GM23338 (cell line): Measurements from ENCODE around the gene TEX51. TPM values are rescaled to one million over a fixed set of nuclear protein-coding genes. Genes with fewer than 3 reads are reported as not detected.

Experiments
- ATAC-seq: fragments of 200-7000 bp; cut with Tn5 transposase; 3 replicates; pipeline ENCODE4 v1.9.1; 2020
- DNase-seq: peaks from one replicate; pipeline ENCODE4 v3.0.0-alpha.2; 2015; ENCODE audit warnings: low spot score
- H2AFZ ChIP-seq: fragments of 200-600 bp; sonication (generic); 2 replicates; pipeline ENCODE4 v1.8.0; 2016; ENCODE audit warnings: antibody characterized with exemption, mild to moderate bottlenecking, moderate library complexity
- H3F3A ChIP-seq: fragments of 200-600 bp; sonication (generic); replicated peaks from 2 replicates; pipeline ENCODE4 v1.8.0; 2017; ENCODE audit warnings: antibody characterized with exemption, mixed run types, low read depth
- H3K27ac ChIP-seq: fragments of 200-600 bp; sonication (generic); 2 replicates; pipeline ENCODE4 v1.6.1; 2016; ENCODE audit warnings: low read depth
- H3K27me3 ChIP-seq: fragments of 200-600 bp; sonication (generic); 2 replicates; pipeline ENCODE4 v1.8.0; 2016; ENCODE audit warnings: mild to moderate bottlenecking, mixed run types, moderate library complexity; ENCODE audit not compliant: insufficient read depth
- H3K36me3 ChIP-seq: fragments of 200-600 bp; sonication (generic); 2 replicates; pipeline ENCODE4 v1.8.0; 2016; ENCODE audit warnings: mild to moderate bottlenecking; ENCODE audit not compliant: insufficient read depth
- H3K4me1 ChIP-seq: fragments of 200-600 bp; sonication (generic); 2 replicates; pipeline ENCODE4 v1.8.0; 2016; ENCODE audit warnings: mild to moderate bottlenecking, moderate library complexity; ENCODE audit not compliant: insufficient read depth
- H3K4me2 ChIP-seq: fragments of 200-600 bp; sonication (generic); 2 replicates; pipeline ENCODE4 v1.7.1; 2017; ENCODE audit warnings: mixed run types
- H3K4me3 ChIP-seq: fragments of 200-600 bp; sonication (generic); 2 replicates; pipeline ENCODE4 v1.6.1; 2016; ENCODE audit warnings: mixed run types
- H3K79me2 ChIP-seq: fragments of 200-600 bp; sonication (generic); replicated peaks from 2 replicates; pipeline ENCODE4 v1.8.0; 2017; ENCODE audit warnings: mild to moderate bottlenecking; ENCODE audit not compliant: insufficient read depth
- H3K9me2 ChIP-seq: fragments of 200-600 bp; sonication (generic); 2 replicates; pipeline ENCODE4 v1.8.0; 2017; ENCODE audit not compliant: insufficient read depth
- H4K20me1 ChIP-seq: fragments of 200-600 bp; sonication (generic); replicated peaks from 2 replicates; pipeline ENCODE4 v1.8.0; 2017; ENCODE audit warnings: mild to moderate bottlenecking; ENCODE audit not compliant: insufficient read depth
- H3K27ac Mint-ChIP-seq: 2 replicates; pipeline ENCODE4 v1.8.0; 2020; ENCODE audit warnings: inconsistent platforms, mild to moderate bottlenecking, moderate library complexity, mixed read lengths
- H3K27me3 Mint-ChIP-seq: 3 replicates; pipeline ENCODE4 v1.8.0; 2022; ENCODE audit warnings: low read depth, mild to moderate bottlenecking, moderate library complexity, mixed read lengths, inconsistent platforms; ENCODE audit not compliant: insufficient read depth, poor library complexity
- H3K36me3 Mint-ChIP-seq: 3 replicates; pipeline ENCODE4 v1.8.0; 2021; ENCODE audit warnings: low read depth, mild to moderate bottlenecking, inconsistent platforms, moderate library complexity, mixed read lengths
- H3K4me1 Mint-ChIP-seq: 3 replicates; pipeline ENCODE4 v1.8.0; 2020; ENCODE audit warnings: mild to moderate bottlenecking, inconsistent platforms, mixed read lengths
- H3K4me3 Mint-ChIP-seq: 3 replicates; pipeline ENCODE4 v1.8.0; 2021; ENCODE audit warnings: moderate library complexity, mild to moderate bottlenecking, inconsistent platforms, mixed read lengths
- H3K9me3 Mint-ChIP-seq: 3 replicates; pipeline ENCODE4 v1.8.0; 2020; ENCODE audit warnings: moderate library complexity, mild to moderate bottlenecking, inconsistent platforms, mixed read lengths
- CREB1 ChIP-seq: fragments of 250-450 bp; sonication (Bioruptor Pico); IDR thresholded peaks from 2 replicates; pipeline ENCODE4 v1.5.0; 2020; ENCODE audit warnings: low read depth, mild to moderate bottlenecking, moderate library complexity
- CTCF ChIP-seq, 2 experiments: fragments of 200-600 bp in 1 of 2; sonication (generic) in 1 of 2; conservative IDR thresholded peaks; 2 replicates each; pipeline versions ENCODE4 v1.5.1 to v1.6.1; 2016 to 2017; ENCODE audit warnings: antibody characterized with exemption in 2 of 2, low read depth in 2 of 2, mild to moderate bottlenecking in 2 of 2, moderate library complexity in 1 of 2
- JUNB ChIP-seq: IDR thresholded peaks from one replicate; pipeline ENCODE4 v1.6.1; 2016; ENCODE audit warnings: antibody characterized with exemption; ENCODE audit not compliant: unreplicated experiment
- POLR2AphosphoS5 ChIP-seq: IDR thresholded peaks from 2 replicates; pipeline ENCODE4 v1.6.1; 2016; ENCODE audit warnings: antibody characterized with exemption, low read depth
- STAT1 ChIP-seq: IDR thresholded peaks from one replicate; pipeline ENCODE4 v1.6.1; 2016; ENCODE audit warnings: antibody characterized with exemption; ENCODE audit not compliant: unreplicated experiment
- ZNF114 ChIP-seq: fragments of 250-450 bp; sonication (Bioruptor Pico); IDR thresholded peaks from 2 replicates; pipeline ENCODE4 v1.5.0; 2020; ENCODE audit warnings: mild to moderate bottlenecking, moderate library complexity
- ZNF331 ChIP-seq: fragments of 250-450 bp; sonication (Bioruptor Pico); IDR thresholded peaks from 2 replicates; pipeline ENCODE4 v1.5.0; 2020; ENCODE audit warnings: low read depth, mild to moderate bottlenecking, moderate library complexity
- ZNF462 ChIP-seq: fragments of 250-450 bp; sonication (Bioruptor Pico); IDR thresholded peaks from 2 replicates; pipeline ENCODE4 v1.5.0; 2020; ENCODE audit warnings: mild to moderate bottlenecking, moderate library complexity
- polyA plus RNA-seq: library from polyadenylated mRNA; unstranded; fragments of >200 nt; fragmentation: Nextera tagmentation; extraction: Ambion mirVana; gene quantifications from 2 replicates; pipeline ENCODE4 v1.2.1, GENCODE V29; 2016
- total RNA-seq: library from RNA; depleted of rRNA; stranded (reverse); fragments of >200 nt; shearing (Covaris generic); gene quantifications from 2 replicates; pipeline ENCODE4 v1.2.3, GENCODE V29; 2014

The TEX51 gene
- total and polyA plus RNA-seq, 2 experiments from 2014 or later: not detected

- TF ChIP-seq ZNF462: no peak
- no peak for TF ChIP-seq CTCF (conservative IDR thresholded peaks at IDR 0.05; ENCODE audit: low read depth in 2 of 2)
- TF ChIP-seq CREB1 (CRISPR knock-in tag): no peak
- TF ChIP-seq JUNB: no peak
- TF ChIP-seq POLR2AphosphoS5: no peak
- TF ChIP-seq ZNF331 (CRISPR knock-in tag): no peak
- TF ChIP-seq ZNF114 (CRISPR knock-in tag): no peak
- no peak for TF ChIP-seq STAT1
Measured at GRCh38 chr2:126888046-126888445, 10.6 kb upstream of the TEX51 start (continued).

- Mint-ChIP-seq H3K4me1 (peaks cover 4% of the 10 kb centered on the region; the same call in 1 of the 3 replicates), H3K36me3 (no peaks in the 10 kb centered on the region), H3K27me3 (peaks cover 8% of the 10 kb centered on the region), H3K4me3 (no peak overlapping the region), H3K9me3 (no peaks in the 10 kb centered on the region), H3K27ac (no peak overlapping the region)
- no peak overlapping the region for H3K27ac ChIP-seq
- no peak for DNase-seq
- peaks cover 6% of the 10 kb centered on the region; the same call in 1 of the 2 replicates for H3K27me3 ChIP-seq
- ATAC-seq: no peak
- no peaks in the 10 kb centered on the region for H3K4me1 ChIP-seq
- H3K36me3 ChIP-seq: no peaks in the 10 kb centered on the region
- no peak overlapping the region for H2AFZ ChIP-seq
- H3F3A ChIP-seq: no peaks in the 10 kb centered on the region
- no peak overlapping the region for H3K4me3 ChIP-seq
- no peak overlapping the region for H3K4me2 ChIP-seq
- 0 out of 2 replicates have a peak, but pooled peaks cover 3% of the 10 kb centered on the region for H3K9me2 ChIP-seq
- H4K20me1 ChIP-seq: no peaks in the 10 kb centered on the region
- H3K79me2 ChIP-seq: no peaks in the 10 kb centered on the region
- TF ChIP-seq STAT1: no peak
- TF ChIP-seq POLR2AphosphoS5: no peak
- no peak for TF ChIP-seq ZNF331 (CRISPR knock-in tag)
- TF ChIP-seq ZNF462: no peak
Measured at GRCh38 chr2:126889071-126889470, 9.6 kb upstream of the TEX51 start.
